Choroid plexus epithelial cell (primary cell): ENCODE results near the gene JAG2.

Experiments used
- DNase-seq: peaks from one replicate; pipeline ENCODE4 v3.0.0-alpha.2; 2010; ENCODE audit warnings: low read depth
- H3K4me3 ChIP-seq: 2 replicates; pipeline ENCODE4 v1.5.1; 2011; ENCODE audit warnings: low read depth, mild to moderate bottlenecking, control low read depth, low read length, moderate library complexity
- TF ChIP-seq, protein P1 (sequence below): conservative IDR thresholded peaks from 2 replicates; pipeline ENCODE4 v1.5.1; 2011; ENCODE audit warnings: low read depth, mild to moderate bottlenecking, control low read depth, inconsistent platforms, low read length, moderate library complexity

Gene JAG2

DNA sequence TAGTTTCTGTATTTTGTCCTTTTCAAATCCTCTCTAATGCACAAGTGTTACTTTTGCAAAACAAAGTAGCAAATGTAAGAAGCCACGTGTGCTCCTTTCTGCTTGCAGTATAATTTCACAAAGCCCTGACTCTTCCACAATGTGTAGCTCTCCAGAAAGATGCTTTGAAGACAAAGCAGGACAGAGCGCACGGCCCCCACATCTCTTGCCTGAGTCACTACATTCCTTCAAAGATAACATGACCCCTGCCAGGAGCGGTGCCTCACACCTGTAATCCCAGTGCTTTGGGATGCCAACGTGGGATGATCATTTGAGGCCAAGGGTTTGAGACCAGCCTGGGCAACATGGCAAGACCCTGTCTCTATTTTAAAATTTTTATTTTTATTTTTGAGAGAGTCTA is 40.5 kb downstream of the JAG2 start:
- TF ChIP-seq, protein P1, sequence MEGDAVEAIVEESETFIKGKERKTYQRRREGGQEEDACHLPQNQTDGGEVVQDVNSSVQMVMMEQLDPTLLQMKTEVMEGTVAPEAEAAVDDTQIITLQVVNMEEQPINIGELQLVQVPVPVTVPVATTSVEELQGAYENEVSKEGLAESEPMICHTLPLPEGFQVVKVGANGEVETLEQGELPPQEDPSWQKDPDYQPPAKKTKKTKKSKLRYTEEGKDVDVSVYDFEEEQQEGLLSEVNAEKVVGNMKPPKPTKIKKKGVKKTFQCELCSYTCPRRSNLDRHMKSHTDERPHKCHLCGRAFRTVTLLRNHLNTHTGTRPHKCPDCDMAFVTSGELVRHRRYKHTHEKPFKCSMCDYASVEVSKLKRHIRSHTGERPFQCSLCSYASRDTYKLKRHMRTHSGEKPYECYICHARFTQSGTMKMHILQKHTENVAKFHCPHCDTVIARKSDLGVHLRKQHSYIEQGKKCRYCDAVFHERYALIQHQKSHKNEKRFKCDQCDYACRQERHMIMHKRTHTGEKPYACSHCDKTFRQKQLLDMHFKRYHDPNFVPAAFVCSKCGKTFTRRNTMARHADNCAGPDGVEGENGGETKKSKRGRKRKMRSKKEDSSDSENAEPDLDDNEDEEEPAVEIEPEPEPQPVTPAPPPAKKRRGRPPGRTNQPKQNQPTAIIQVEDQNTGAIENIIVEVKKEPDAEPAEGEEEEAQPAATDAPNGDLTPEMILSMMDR: no peak
- H3K4me3 ChIP-seq: no peak overlapping the region
- no peak for DNase-seq

DNA sequence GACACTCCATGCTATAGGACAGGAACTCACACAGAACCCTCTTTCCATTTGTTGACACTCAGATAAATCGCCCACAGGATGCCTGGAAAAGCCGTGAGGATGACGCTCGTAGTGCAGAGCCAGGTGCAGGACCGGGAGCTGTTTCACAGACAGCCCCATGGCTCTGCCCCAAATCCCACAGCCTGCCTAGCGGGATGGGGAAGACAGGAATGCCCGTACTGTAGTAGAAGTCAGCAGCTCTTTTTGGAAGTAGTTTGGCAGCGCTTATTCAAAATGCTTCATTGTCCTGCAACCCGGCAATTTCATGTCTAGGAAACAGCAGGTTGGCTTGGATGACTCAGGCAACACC is 41.6 kb downstream of the JAG2 start:
- H3K4me3 ChIP-seq: no peak overlapping the region
- TF ChIP-seq, protein P1: no peak
- DNase-seq: no peak

DNA sequence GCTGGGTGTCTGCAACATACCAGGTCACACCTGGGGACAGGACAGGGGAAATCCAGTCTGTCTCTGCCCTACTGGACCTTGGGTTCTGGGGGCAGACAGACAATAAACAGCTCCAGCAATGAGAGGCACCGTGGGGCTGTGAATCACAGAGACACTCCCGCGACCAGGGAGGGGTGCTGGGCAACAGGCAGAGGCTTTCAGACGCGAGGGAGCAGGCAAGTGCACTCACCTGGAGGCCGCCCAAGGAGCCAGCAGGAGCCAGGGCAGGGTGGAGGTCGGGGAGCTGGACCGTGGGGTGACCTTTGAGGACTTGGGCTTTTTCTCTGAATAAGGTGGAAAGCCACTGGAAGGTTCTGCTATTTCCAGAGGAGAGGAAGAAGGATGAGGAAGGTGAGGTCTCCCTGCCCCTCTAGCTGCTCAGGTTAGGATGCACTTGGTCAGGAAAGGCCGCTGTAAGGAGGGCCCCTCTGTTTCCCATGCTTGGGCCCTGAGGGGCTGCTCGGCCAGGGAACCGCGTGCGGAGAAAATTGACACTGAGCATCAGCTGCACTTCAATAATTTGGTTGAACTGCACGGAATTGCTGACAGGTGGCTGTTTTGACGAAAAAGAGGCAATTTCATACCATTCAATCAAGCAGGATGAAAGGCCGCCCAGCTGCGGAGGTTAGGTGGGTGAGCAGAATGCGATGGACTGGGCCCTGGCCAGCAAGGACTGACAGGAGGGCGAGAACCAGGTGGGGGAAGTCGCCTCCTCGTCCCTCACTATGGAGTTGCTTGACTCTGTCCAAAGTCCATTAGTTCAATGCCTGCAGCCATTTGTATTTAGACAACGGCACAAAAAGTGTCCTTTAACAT is 42.2 kb downstream of the JAG2 start:
- DNase-seq: no peak
- H3K4me3 ChIP-seq: no peak overlapping the region
- TF ChIP-seq, protein P1: no peak

DNA sequence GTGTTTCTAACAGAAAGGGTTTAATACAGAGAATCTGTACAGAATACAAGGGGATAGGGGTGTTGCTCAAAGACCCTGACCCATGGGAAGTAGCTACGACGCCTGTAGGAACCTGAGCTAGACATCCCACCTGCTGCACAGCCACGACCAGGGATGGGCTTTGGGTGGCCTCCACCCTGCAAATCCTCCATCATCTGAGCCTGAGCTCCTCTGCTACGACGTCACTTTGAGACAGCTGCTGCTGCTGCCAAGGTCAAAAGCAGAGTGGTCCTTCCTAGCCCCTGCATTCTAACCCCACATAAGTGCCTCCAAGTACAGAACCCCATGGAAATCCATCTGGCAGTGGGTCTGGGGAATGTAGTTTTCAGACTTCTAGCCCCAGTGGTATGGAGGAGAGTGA is 43.8 kb downstream of the JAG2 start:
- TF ChIP-seq, protein P1: no peak
- DNase-seq: no peak
- H3K4me3 ChIP-seq: no peak overlapping the region

DNA sequence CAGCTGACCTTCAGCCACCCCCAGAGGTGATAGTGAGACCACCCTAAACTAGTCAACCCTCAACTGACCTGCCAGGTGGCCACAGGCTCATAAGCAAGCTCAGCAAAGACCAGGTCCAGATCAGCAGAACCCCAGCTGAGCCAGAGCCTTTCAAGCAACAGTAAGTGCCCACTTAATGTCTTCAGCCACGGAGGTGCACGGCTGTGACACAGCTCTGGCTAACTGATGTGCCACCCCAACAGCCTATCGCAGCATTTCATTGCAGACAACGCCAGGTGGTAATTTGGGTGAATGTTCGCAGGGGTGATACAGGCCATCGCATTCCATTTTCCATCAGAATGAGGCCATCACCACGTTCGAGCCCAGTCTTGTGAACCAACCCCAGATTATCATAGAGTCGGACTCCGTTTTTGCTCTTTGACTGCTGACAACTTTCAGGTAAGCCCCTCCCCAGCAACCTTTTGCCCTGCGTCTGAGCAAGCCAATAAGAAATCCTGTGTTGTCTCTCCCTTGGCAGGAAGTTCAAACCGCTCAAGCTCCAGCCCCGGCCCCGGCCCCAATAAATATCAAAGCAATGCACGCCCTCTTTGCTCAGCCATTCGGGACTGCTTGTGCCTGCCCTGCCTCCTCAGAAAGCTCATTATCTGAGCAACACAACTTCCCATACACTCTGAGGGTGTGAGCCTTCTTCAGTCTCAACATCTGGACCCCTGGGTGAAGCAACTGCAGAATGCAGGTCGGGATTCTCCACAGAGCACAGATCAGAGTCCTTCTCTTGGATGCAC is 44.4 kb downstream of the JAG2 start:
- TF ChIP-seq, protein P1: no peak
- DNase-seq: no peak
- no peak overlapping the region for H3K4me3 ChIP-seq

DNA sequence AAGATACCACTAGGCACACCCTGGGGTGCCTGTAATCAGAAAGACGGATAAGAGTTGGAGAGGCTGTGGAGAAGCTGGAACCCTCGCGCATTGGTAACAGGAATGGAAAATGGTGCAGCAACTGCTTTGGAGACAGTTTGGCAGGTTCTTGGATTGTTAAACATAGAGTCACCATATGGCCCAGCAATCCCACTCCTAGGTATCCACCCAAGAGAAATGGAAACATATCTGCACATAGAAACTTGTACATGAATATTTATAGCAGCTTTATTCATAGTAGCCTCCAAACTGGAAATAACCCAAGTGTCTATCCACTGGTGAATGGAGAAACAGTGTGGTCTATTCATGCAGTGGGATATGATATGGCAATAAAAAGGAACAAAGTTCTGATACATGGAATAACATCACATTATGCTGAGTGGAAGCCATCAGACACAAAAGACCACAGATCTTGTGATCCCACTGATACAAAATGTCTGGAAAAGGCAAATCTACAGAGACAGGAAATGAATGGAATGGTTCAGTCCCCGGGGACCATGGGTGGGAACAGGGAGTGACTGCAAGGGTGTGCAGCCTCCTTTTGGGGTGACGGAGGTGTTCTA is 45.4 kb downstream of the JAG2 start:
- H3K4me3 ChIP-seq: no peak overlapping the region
- TF ChIP-seq, protein P1: no peak
- no peak for DNase-seq
